ENCODE results near the gene ELFN2. TPM values are rescaled to one million over a fixed set of nuclear protein-coding genes. Genes with fewer than 3 reads are reported as not detected.

Gene ELFN2
- total and polyA plus RNA-seq, 2 donors (not counting 3 experiments of a cell fraction or from before 2014, with no cell fraction given): 0.41 to 1.3 TPM

- no TSS peak for BruUV-seq (replicated peaks)
- Histone ChIP-seq H3K4me2 (ENCODE audit: insufficient read depth, low read length) (no peak overlapping the region), H3K79me2 (ENCODE audit: control insufficient read depth, insufficient read depth, low read length) (no peaks in the 10 kb centered on the region), H3K27ac (ENCODE audit: insufficient read depth, low read depth, low read length) (no peak overlapping the region), H3K9me1 (replicated peaks; ENCODE audit: control insufficient read depth, extremely low read depth, insufficient read depth, low read length) (no peaks in the 10 kb centered on the region), H3K9ac (replicated peaks; ENCODE audit: extremely low read depth, insufficient read depth, low read length) (no peak overlapping the region), H3K27me3 (ENCODE audit: control insufficient read depth in 2 of 2, insufficient read depth in 2 of 2, low read length in 2 of 2) (no peaks in the 10 kb centered on the region), H3K4me1 (ENCODE audit: control insufficient read depth, extremely low read depth, insufficient read depth, low read length) (peaks cover 20% of the 10 kb centered on the region), H3K36me3 (ENCODE audit: control insufficient read depth in 2 of 2, extremely low read depth in 1 of 2, insufficient read depth in 2 of 2, low read length in 2 of 2) (no peaks in the 10 kb centered on the region), H3K4me3 (replicated peaks in 1 of 3; ENCODE audit: insufficient read depth in 1 of 3, low read depth in 1 of 3, low read length in 3 of 3) (no peak overlapping the region), H3K9me3 (replicated peaks; ENCODE audit: control insufficient read depth, insufficient read depth, low read length) (peaks cover 6% of the 10 kb centered on the region), H2AFZ (ENCODE audit: low read depth, low read length) (no peak overlapping the region), H4K20me1 (replicated peaks; ENCODE audit: control insufficient read depth, extremely low read depth, insufficient read depth, low read length) (no peaks in the 10 kb centered on the region)
- TF ChIP-seq FOS (IDR thresholded peaks at IDR 0.05; ENCODE audit: borderline replicate concordance, insufficient read depth, low read length) (no peak), CTCF (IDR thresholded peaks at IDR 0.05; ENCODE audit: extremely low read depth in 1 of 2, insufficient read depth in 1 of 2, low read depth in 1 of 2, low read length in 2 of 2) (no peak), GATA2 (IDR thresholded peaks at IDR 0.05; ENCODE audit: insufficient read depth, insufficient read length, low read depth, low read length) (no peak), JUN (IDR thresholded peaks at IDR 0.05; ENCODE audit: borderline replicate concordance, insufficient read depth, insufficient read length, low read depth) (no peak), POLR2AphosphoS5 (IDR thresholded peaks at IDR 0.05; ENCODE audit: insufficient read depth, low read depth, low read length) (no peak)
- intact Hi-C loops (cut with micrococcal nuclease) (no loop called here), dilution Hi-C loops (cut with MboI; ENCODE audit: extremely low pct_ligation_motif_present, low sequenced_read_pairs) (no loop called here)
- POLR2A ChIA-PET: no interaction called here
- FAIRE-seq (no peak), DNase-seq (ENCODE audit: low read depth, low spot score) (no peak)
- CTCF ChIA-PET: interaction anchor here (1.2 to 1.3 kb wide), 2 partner anchors 21 to 47 kb away, joined by 3 to 5 read pairs; no protein-coding TSS in a partner anchor
Observed at GRCh38 chr22:37433786-37434185, 6.5 kb upstream of the ELFN2 start.

- Histone ChIP-seq H3K79me2 (ENCODE audit: control insufficient read depth, insufficient read depth, low read length) (no peaks in the 10 kb centered on the region), H3K4me3 (replicated peaks in 1 of 3; ENCODE audit: insufficient read depth in 1 of 3, low read depth in 1 of 3, low read length in 3 of 3) (no peak overlapping the region), H3K9ac (replicated peaks; ENCODE audit: extremely low read depth, insufficient read depth, low read length) (no peak overlapping the region), H2AFZ (ENCODE audit: low read depth, low read length) (no peak overlapping the region), H3K4me1 (ENCODE audit: control insufficient read depth, extremely low read depth, insufficient read depth, low read length) (peaks cover 20% of the 10 kb centered on the region), H4K20me1 (replicated peaks; ENCODE audit: control insufficient read depth, extremely low read depth, insufficient read depth, low read length) (no peaks in the 10 kb centered on the region), H3K27ac (ENCODE audit: insufficient read depth, low read depth, low read length) (peak overlapping the region; percentile 91), H3K36me3 (ENCODE audit: control insufficient read depth in 2 of 2, extremely low read depth in 1 of 2, insufficient read depth in 2 of 2, low read length in 2 of 2) (no peaks in the 10 kb centered on the region), H3K9me1 (replicated peaks; ENCODE audit: control insufficient read depth, extremely low read depth, insufficient read depth, low read length) (no peaks in the 10 kb centered on the region), H3K4me2 (ENCODE audit: insufficient read depth, low read length) (no peak overlapping the region), H3K27me3 (ENCODE audit: control insufficient read depth in 2 of 2, insufficient read depth in 2 of 2, low read length in 2 of 2) (no peaks in the 10 kb centered on the region), H3K9me3 (replicated peaks; ENCODE audit: control insufficient read depth, insufficient read depth, low read length) (peaks cover 6% of the 10 kb centered on the region)
- BruUV-seq (replicated peaks): TSS peak; percentile 64
- TF ChIP-seq POLR2A (IDR thresholded peaks at IDR 0.05; ENCODE audit: low read depth, low read length) (no peak), EZH2 (IDR thresholded peaks at IDR 0.05; ENCODE audit: borderline replicate concordance, low read depth, low read length, severe bottlenecking) (no peak), CTCF (IDR thresholded peaks at IDR 0.05; ENCODE audit: extremely low read depth in 1 of 2, insufficient read depth in 1 of 2, low read depth in 1 of 2, low read length in 2 of 2) (no peak), MYC (IDR thresholded peaks at IDR 0.05; ENCODE audit: low read depth, low read length) (no peak), MAX (IDR thresholded peaks at IDR 0.05; ENCODE audit: insufficient read depth, insufficient read length) (no peak), FOS (IDR thresholded peaks at IDR 0.05; ENCODE audit: borderline replicate concordance, insufficient read depth, low read length) (no peak), POLR2AphosphoS5 (IDR thresholded peaks at IDR 0.05; ENCODE audit: insufficient read depth, low read depth, low read length) (no peak), JUN (IDR thresholded peaks at IDR 0.05; ENCODE audit: borderline replicate concordance, insufficient read depth, insufficient read length, low read depth) (no peak), GATA2 (IDR thresholded peaks at IDR 0.05; ENCODE audit: insufficient read depth, insufficient read length, low read depth, low read length) (no peak)
- dilution Hi-C loops (cut with MboI; ENCODE audit: extremely low pct_ligation_motif_present, low sequenced_read_pairs) (no loop called here), intact Hi-C loops (cut with micrococcal nuclease) (loop anchor here (1.0 kb wide), 3 partner anchors 23 to 116 kb away; no protein-coding TSS in a partner anchor)
- POLR2A ChIA-PET: no interaction called here
- FAIRE-seq (no peak), DNase-seq (ENCODE audit: low read depth, low spot score) (no peak)
- CTCF ChIA-PET: interaction anchor here (0.6 to 5.0 kb wide), 4 partner anchors 17 to 116 kb away, joined by 3 to 33 read pairs (median 16); no protein-coding TSS in a partner anchor
Observed at GRCh38 chr22:37432708-37433054, 5.4 kb upstream of the ELFN2 start.

All from endothelial cell of umbilical vein (primary cell).